Activated CD8-positive, alpha-beta memory T cell treated with anti-CD3 and anti-CD28 coated beads for 4 hours (primary cell): ENCODE results near the gene ZMYM1.
"Not testable (repeated sequence)": the region's sequence is repeated elsewhere in the genome, so short reads cannot be mapped to it uniquely, and the experiment has no call there.

ENCODE experiments used
- DNase-seq, 2 donors: peaks; one replicate each; pipeline ENCODE4 v3.0.0-alpha.2; 2020; ENCODE audit warnings: low read depth in 2 of 2

The ZMYM1 gene

DNA sequence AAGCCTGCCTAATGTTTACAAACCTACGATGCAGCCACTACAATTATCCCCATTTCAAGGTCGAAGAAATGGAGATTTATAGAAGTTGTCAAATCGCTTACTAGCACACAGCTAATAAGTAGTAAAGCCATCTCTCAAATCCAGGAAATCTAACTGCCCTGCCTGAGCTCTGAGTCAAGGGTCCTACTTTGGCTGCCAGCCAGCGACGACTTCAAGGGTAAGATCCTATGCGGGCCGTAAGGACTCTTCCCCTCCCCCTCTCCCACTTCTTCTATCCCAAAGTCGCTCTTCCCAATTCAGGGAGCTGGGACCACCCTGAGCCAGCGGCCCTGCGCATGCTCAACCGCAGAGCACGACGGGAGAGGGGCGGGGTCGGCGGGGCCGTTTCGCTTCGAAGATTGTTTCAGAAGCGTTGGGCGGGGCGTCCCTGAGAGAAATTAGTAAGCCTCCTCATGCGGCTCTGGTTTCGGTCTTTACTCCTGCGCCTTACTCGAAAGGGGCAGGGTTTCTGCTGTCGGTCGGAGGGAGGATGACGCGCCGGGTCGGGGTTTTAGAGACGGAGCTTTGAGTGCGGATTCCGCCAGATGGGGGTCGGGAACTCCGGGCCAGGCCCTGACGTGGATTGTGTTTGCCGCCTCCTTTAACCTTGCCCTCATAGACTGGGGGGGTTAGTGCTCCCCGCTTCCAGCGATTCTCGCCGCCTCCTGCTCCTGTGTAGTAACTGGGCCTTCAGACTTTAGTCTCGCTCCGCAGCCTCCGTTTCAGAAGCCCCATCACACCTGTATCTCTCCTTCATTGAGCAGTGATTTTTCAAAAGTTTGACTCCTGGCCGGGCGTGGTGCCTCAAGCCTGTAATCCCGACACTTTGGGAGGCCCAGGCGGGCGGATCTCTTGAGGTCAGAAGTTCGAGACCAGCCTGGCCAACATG lies at the start of gene ZMYM1:
ZMYM1 (plus strand) TSS at position 383 of the 928 bp plus-strand sequence. CDS start 14,603 bp downstream, outside the sequence.
- DNase-seq: peak; percentile 69 to 78

DNA sequence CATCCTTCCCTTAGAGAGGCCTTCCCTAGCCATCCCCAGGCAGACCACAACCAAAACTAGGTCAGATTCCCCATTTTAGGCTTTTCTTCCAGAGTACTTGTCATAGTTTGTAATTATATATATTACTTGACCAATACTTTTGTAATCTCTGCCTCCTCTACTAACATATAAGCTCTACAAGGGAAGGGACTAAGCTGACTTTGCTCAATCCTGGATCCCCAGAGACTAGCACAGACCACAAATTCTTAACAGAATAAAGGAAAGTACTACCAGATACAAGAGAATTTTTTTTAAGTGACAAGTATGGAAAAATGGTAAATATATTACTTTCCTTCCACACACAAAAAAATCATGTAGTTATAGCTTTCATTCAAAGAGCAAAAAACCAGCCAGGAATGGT lies 49.4 kb upstream of the ZMYM1 start:
- DNase-seq: no peak

DNA sequence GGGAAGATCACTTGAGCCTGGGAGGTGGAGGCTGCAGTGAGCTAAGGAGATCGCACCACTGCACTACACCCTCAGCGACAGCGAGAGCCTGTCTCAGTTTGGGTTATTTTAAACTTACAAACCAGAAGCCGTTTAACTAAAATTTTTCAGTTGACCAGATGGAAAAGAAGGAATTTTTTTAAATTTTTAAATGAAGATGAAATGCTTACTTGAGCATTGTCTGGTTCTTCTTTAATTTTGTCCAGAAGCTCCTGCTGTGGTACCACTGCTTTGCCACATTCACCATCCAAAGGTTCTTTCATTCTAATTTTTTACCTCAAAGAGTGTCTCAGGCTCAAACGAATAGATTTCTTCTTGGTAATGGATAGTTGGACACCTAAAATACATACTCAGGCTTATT lies 48.8 kb upstream of the ZMYM1 start:
- DNase-seq: no peak

DNA sequence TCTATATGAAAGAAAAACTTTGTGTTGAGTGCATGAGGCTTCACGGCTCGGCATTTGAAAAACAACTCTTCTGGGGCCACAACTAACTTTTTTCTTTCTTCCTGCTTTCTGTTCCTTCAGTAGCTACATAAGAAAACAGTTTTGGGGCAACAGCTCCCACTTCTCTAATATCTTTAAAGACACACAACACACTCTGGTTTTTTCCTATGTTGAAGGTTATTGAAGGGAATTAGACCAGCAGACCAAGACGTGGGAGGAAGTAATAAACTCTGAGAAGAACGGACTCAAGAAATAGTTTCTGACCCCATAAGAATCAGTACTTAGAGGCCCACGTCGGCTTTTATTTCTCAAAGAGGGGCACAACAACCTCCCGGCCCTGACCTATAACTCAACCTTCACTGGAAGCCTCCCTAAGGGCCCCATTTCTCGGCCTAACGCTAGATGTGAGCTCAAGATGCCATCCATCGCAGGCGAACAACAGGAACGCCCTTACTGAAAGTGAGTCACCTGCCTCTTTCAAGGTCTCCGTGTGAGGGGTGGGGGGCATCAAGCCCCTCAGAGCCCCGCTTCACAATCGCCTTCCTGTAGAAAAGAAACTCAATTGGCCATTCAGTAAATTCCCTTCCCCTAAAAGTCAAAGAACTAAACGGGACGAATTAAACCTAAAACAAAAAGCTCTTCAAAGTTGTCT lies 48.3 kb upstream of the ZMYM1 start:
- DNase-seq: peak in 1 of 2 donors; percentile 7

DNA sequence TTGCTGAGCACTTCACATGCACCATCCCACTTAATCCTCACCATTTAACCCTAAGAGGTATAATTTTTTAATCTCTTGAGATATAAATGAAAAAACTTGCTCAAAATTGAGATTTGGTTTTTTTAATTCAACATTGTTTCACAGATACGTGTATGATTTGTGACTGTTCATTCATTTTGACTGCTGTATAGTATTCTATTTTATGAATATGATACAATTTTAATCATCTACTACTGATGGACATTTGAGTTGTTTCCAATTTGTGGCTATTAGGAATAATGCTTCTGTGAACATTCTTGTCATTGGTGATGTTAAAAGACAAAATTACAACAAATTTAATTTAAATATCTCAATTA lies 46.8 kb upstream of the ZMYM1 start:
- no peak for DNase-seq

DNA sequence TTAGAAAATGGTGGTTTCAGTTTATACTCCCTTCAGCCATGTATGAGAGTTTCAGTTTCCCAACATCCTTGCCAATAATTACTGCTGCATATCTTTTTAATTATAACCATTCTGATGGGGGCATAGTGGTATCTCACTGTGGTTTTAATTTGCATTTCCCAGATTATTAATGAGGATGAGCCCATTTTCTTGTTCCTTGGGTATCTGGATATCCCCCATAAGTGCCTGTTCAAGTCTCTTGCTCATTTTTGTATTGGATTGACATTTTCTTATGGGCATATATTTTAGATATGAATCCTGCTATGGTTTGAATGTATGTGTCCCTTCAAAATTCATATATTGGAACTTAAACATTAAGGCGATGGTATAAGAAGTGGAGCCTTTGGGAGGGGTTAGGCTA lies 45.8 kb upstream of the ZMYM1 start:
- DNase-seq: no peak

DNA sequence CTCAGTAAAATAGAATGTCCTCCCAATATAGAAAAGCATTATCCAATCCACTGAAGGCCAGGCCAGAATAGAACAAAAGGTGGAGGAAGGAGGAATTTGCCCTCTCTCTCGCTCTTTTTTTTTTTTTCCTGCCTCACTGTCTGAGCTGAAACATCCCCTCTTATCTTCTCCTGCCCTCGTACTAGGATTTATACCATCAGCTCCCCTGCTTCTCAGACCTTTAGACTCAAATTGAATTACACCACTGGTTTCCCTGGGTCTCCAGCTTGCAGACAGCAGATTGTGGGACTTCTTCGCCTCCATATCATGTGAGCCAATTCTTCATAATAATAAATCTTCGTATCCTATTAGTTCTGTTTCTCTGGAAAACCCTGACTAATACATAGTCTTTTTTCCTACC lies 42.6 kb upstream of the ZMYM1 start:
- DNase-seq: no peak

DNA sequence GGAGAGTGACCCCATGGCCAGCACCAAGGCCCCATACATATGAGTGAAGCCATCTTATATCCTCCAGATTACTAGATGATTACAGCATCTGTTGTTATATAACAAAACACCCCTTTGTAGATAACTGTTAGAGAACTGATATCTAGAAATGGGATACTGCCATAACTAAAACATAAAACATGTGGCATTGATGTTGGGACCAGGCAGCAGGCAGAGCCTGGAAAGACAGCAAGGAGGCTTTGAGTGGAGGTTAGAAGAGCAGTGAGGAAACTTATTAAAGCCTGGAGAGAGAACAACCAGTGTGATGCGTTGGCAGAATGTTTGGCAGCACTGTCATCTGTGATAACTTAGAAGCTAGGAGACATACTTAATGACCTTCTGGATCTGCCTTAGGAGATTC lies 42.0 kb upstream of the ZMYM1 start:
- DNase-seq: no peak

DNA sequence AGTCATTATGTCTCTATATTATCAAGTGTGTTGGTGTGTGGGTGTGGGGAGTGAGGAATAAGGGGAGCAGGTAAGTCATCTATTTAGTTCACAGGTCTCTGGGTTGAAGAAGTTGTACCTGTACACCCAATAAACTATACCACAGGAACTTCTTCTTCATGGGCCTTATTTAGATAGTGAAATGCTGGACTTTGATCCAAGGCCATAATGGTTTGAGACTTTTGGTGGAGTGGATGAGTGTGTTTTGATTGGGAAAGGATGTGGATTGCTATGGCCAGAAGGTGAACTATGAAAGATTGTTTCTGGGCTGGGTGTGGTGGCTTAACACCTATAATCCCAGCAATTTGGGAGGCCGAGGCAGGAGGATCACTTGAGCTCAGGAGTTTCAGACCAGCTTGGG lies 40.5 kb upstream of the ZMYM1 start:
- no peak for DNase-seq

DNA sequence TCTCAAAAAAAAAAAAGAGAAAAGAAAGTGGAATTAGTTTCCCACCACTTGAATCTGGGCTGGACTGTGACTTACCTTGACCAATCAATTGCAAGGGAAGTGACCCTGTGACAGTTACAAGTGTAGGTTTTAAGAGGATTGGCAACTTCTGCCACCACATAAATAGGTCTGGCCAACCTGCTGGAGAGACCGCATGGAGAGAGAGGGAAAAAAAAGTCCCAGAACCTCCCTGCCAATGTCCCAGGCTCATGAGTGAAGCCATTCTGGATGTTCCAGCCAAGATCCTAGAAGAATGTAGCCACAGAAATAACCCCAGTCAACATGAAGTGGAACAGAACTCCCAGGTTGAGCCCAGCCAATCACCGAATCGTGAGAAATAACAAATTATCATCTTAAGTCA lies 35.7 kb upstream of the ZMYM1 start:
- no peak for DNase-seq

DNA sequence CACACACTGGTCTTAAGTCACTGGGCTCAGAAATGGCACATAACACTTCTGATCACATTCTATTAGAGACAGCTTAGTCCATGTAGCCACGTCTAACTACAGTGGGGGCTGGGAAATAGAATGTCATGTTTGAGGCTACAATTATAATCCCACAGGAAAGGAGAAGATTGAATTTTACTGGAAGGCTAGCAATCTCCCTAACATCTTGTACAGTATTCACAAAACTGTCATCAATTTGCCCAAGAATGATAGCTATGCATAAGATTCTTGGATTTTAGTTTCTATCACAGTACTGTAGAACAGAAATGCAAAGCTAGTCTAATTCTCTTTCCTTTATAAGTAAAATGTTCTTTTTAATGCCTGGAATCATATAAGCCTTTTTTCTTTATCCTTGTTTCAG lies 34.8 kb upstream of the ZMYM1 start:
- DNase-seq: no peak

DNA sequence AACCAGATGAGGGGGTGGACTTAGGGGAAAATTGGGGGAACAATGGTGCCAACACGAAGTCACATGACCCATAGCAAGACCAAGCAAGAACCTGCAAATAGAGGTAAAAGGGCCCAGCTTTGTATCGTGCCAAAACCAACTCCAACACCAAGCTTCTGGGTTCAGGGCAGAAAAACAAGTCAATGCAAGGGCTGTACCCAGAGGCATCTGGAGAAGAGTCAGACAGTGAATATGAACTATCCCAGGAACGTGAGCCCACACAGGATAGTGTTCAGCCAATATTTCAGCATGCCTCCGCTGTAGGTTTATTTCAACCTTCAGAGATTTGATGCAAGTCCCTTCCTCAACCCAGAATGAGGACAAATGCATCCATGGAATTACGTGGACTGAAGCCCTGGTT lies 32.5 kb upstream of the ZMYM1 start:
- no peak for DNase-seq

DNA sequence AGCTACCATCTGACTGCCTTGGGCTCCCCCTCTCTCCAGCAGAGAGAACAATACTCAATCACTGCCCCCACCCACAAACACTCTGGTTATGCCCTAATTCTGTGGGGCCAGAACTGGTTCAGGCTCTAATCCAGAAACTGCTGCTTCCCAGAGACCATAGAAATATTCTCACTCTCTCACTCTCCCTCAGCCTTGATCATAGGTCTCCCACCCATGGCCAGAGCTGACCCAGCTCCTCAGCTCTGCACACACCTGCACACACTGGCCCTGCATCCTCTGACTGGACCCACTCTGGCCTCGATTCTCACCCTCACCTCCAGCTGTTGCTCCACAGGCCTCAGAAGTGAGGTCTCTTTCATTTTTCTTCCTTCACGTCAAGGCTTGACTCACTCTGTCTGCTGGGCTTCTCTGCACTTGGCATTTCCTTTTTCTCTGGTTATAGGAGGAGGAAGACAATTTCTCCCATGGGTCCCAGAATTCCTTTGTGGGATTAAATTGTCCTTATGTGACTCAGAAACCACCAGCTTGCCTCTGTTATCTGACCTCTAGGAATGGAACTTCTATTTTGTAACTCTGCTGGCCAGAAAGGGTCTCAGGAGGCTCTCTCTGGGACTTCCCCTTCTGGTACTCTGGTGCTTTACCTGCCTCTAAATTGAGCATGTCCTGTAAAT lies 31.9 kb upstream of the ZMYM1 start:
- no peak for DNase-seq

DNA sequence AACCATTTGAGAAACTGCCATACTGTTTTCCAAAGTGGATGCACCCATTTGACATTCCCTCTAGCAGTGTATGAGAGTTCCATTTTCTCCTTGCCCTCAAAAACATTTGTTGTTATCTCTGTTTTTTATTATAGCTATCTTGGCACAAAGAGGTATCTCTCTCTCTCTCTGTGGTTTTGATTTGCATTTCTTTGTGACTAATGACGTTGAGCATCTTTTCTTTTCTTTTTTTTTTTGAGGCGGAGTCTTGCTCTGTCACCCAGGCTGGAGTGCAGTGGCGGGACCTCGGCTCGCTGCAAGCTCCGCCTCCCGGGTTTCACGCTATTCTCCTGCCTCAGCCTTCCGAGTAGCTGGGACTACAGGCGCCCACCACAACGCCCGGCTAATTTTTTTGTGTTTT lies 30.1 kb upstream of the ZMYM1 start:
- DNase-seq: no peak

DNA sequence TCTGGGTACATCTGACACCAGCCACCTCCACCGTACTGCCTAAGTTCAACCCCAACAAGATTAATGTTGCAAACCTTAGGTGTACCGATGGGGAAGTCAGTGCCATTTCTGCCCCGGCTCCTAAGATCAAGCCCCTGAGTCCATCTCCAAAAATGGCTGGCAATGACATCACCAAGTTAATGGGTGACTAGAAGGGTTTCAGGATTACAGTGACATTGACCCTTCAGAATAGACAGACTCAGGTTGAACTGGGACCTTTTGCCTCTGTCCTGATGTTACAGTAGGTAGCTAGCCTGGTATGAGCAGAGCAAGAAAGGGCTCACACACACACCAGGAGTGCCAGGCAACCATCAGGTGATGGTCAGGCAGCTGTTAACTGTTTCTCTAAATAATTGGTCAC lies 25.8 kb upstream of the ZMYM1 start:
- DNase-seq: no peak

DNA sequence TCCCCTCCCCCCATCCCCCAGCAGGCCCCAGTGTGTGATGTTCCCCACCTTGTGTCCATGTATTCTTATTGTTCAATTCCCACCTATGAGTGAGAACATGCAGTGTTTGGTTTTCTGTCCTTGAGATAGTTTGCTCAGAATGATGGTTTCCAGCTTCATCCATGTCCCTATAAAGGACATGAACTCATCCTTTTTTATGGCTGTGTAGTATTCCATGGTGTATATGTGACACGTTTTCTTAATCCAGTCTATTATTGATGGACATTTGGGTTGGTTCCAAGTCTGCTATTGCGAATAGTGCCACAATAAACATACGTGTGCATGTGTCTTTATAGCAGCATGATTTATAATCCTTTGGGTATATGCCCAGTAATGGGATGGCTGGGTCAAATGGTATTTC lies 24.9 kb upstream of the ZMYM1 start:
- not testable (repeated sequence) for DNase-seq

DNA sequence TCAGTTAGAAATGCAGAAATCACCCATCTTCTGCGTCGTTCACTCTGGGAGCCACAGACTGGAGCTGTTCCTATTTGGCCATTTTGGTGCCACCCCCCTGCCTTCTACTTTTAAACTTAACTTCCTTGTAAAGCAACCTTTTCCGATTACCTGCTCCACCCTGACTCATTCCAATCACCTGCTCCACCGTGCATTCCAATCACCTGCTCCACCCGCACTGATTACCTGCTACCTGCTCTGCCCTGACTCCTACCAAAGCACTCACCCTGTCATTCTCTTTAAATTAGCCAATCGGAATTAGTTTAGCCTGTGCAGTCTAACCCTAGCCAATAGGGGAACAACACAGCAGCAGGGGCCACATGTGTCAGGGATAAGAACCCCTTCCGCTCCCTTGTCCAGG lies 20.9 kb upstream of the ZMYM1 start:
- not testable (repeated sequence) for DNase-seq

DNA sequence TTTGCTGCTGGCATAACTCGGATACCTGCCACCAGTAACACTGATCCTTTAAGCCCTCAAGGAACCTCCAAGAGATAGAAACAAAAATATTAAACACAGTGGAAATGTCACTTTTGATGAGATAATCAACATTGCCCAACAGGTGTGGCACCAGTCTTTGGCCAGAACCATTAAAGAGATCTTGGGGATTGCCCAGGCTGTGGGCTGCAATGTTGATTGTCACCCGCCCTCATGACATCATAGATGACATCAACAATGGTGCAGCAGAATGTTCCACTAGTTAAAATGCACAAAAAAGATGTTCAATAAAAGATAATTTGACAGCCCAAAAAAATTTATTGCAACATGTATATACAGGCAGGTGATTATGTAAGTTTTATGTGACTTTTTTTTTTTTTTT lies 20.2 kb upstream of the ZMYM1 start:
- DNase-seq: no peak

DNA sequence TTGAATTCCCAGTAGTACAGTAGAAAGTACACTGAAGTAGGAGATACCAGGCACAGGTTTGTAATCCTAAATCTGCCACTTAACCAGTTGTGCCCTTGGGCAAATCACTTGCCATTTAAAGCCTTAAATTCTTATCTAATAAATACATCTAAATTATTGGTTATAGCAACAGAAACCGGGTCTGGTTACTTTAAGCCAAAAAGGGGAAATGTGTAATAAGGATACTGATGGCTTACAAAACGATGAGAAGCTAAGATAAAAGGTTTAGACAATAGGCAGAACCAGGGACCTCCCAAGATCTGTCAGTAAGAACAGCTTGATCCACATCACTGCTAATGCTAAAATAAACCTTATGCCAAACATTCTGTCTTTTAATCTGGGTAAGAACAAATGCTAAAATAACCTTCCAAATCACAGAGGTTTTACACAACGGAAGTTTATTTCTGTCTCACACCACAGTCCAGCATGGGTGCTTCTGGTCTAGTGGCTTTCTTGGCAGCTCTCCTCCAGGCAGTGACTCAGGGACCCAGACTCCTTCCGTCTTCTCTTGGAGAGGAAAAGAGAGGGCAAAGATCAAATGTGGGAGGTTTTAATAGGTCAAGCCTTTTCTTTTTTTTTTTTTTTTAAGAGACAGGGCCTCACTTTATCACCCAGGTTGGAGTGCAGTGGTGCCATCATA lies 16.5 kb upstream of the ZMYM1 start:
- DNase-seq: no peak

DNA sequence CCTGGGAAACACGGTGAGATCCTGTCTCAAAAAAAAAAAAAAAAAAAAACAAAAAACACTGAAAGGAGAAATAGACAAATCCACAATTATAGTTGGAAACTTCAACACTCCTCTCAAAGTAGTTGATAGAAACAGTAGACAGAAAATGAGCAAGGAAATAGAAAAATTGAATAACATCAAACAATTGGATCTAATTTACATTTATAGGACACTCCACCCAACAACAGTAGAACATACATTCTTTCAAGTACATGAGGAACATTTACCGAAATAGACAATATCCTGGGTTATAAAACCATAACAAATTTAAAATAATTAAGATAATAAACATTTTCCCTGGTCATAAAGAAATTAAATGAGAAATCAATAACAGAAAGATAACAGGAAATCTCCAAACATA lies 14.9 kb upstream of the ZMYM1 start:
- DNase-seq: no peak

DNA sequence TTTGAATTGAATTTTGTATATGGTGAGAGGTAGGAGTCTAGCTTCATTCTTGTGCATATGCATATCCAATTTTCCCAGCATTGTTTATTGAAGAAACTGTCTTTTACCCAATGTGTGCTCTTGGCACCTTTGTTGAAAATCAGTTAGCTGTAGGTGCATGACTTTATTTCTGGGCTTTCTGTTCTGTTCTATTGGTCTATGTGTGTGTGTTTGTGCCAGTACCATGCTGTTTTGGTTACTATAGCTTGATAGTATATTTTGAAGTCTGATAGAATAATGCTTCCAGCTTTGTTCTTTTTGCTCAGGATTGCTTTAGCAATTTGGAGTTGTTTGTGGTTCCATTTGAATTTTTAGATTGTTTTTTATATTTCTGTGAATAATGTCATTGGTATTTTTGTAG lies 9.4 kb upstream of the ZMYM1 start:
- DNase-seq: no peak

DNA sequence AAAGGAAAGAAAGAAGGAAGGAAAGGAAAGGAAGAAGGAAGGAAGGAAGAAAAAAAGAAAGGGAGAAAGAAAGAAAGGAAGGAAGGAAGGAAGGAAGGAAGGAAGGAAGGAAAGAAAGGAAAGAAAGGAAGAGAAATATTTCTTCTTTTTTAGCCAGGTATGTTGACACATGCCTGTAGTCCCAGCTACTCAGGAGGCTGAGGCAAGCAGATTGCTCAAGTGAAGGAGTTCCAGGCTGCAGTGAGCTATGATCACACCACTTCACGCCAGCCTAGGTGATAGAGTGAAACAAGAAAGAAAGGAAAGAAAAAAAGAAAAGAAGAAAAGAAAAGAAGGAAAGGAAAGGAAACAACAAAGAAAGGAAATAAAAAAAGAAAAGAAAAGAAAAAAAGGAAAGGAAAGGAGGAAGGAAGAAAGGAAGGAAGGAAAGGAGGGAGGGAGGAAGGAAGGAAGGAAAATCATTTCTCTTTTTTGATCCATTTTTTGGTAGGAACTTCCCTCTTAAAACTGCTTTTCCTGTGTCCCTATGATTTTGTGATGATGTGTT lies 5.8 kb upstream of the ZMYM1 start:
- DNase-seq: no peak
